D721Med (cell line): ENCODE measurements around the gene LGI4.

Experiments
- DNase-seq: peaks from one replicate; pipeline ENCODE4 v3.0.0; 2011; ENCODE audit warnings: low spot score; ENCODE audit not compliant: insufficient read length
- FAIRE-seq: peaks from 2 replicates; lab custom pipeline; 2011; peaks lifted over from hg19 to GRCh38; lab: Jason Lieb, UNC
- CTCF ChIP-seq: IDR thresholded peaks from 2 replicates; pipeline ENCODE4 v1.5.1; 2012; ENCODE audit warnings: mild to moderate bottlenecking, control low read depth; ENCODE audit not compliant: insufficient read depth; ENCODE audit errors: missing control alignments

The LGI4 gene

GRCh38 chr19:35134601-35135242 is at the start of gene LGI4:
Gene LGI4, minus strand, starts transcription at chr19:35135059. Its CDS starts 379 bp downstream, at chr19:35134680.
- FAIRE-seq (no peak), DNase-seq (no peak)
- TF ChIP-seq CTCF = no peak

DNA sequence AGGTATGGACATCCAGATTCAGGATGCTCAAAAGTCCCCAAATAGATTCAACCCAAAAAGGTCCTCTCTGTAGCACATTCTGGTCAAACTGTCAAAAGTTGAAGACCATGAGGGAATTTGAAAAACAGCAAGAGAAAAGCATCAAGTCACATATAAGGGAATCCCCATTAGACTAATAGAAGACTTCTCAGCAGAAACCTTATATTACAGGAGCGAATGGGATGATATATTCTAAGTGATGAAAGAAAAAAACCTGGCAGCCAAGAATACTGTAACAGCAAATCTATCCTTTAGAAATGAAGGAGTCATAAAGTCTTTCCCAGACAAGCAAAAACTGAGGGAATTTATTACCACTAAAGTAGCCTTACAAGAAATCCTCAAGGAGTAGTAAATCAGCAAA is 49.4 kb upstream of the LGI4 start:
- TF ChIP-seq CTCF = no peak
- FAIRE-seq (no peak), DNase-seq (no peak)

DNA sequence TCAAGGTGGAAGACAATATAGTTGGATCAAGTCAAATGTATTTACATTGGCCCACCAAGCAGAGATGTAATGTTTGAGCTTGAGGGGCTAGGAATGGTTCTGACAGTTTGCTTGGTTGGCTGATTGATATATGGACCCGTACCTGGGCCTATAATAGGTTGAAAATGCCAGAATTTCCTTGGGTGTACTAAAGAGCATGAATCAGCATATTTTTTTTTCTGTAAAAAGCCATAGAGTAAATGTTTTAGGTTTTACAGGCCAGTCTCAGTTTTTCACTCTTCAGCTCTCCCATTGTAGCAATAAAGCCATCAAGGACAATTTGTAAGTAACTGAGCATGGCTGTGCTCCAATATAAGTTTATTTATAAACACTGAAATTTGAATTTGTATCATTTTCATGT is 46.5 kb upstream of the LGI4 start:
- no peak for TF ChIP-seq CTCF
- FAIRE-seq (no peak), DNase-seq (no peak)

- DNase-seq = no peak
- TF ChIP-seq CTCF = no peak
- FAIRE-seq = no peak
These were observed 45.0 kb upstream of the LGI4 start for GRCh38 chr19:35179830-35180229.

DNA sequence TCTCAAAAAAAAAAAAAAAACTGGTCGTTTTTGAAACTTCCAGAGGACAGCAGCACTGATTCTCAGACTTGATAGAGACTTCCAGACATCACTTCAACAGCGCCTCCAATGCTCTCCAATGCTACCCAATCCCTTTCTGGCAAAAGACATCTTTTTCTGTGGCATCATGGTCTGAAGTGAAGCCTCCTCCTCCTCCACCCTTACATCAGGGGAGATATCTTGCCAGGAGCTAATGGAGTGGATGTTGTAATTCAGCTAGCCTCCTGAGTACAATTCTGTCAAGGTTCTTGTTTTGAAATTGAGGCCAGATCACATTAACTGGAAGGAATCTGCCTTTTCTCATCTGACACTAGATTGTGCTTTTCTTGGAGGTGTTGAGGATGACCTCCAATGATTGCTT is 43.8 kb upstream of the LGI4 start:
- no peak for TF ChIP-seq CTCF
- FAIRE-seq (no peak), DNase-seq (no peak)

DNA sequence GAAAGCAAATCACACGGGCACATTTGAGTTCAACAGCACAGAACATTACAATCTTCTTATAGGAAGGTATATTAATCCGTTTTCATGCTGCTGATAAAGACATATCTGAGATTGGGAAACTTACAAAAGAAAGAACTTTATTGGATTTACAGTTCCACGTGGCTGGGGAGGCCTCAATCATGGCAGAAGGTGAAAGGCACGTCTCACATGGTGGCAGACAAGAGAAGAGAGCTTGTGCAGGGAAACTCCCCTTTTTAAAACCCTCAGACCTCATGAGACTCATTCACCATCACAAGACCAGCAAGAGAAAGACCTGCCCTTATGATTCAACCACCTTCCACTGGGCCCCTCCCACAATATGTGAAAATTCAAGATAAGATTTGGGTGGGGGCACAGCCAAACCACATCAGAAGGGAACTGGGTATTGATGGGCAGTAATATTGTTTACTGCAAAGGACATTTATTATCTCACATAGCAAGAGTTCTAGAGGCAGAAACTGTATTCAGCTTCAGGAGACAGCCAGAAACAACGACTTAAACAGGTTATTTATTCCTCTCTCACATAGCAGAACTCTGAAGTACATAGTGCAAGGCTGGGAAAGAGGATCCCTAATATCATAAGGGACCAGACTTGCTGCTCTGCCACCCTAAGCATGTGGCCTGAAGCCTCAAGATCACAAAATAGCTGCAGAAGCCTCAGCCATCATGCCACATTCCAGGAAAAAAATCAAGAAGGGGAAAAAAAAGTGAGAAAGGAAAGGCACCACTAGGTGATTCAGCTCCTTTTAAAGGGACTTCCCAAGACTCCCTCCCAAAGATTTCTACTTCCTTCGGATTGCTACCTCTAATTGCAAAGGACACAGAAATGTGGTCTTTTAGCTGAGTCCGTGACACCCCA is 42.8 kb upstream of the LGI4 start:
- DNase-seq (no peak), FAIRE-seq (no peak)
- TF ChIP-seq CTCF = no peak

GRCh38 chr19:35176181-35176570 is 41.3 kb upstream of the LGI4 start:
- DNase-seq (no peak), FAIRE-seq (no peak)
- no peak for TF ChIP-seq CTCF
